Heart left ventricle (tissue), 16 donors: Measurements from ENCODE around the gene PDZD7. TPM values are rescaled to one million over a fixed set of nuclear protein-coding genes. Genes with fewer than 3 reads are reported as not detected.

ENCODE experiments used
- ATAC-seq, 4 donors: fragments of 200-7000 bp; cut with Tn5 transposase; one replicate each; pipeline ENCODE4 v1.9.1; 2020 to 2022; ENCODE audit warnings: moderate library complexity in 4 of 4, mild to moderate bottlenecking in 3 of 4, moderate number of reproducible peaks in 1 of 4
- DNase-seq, 5 donors: peaks; one replicate each; pipeline ENCODE4 v3.0.0-alpha.2; 2020
- H3K27ac ChIP-seq, 12 donors: fragments of 200-600 bp; sonication (generic) in 4 of 12; one replicate each; pipeline versions ENCODE4 v1.5.0 to v1.8.0; 2016 to 2022; ENCODE audit warnings: mild to moderate bottlenecking in 2 of 12
- H3K27me3 ChIP-seq, 9 donors: fragments of 200-600 bp; sonication (generic) in 2 of 9; one replicate each; pipeline versions ENCODE4 v1.5.1 to v1.8.0; 2016 to 2022; ENCODE audit warnings: mild to moderate bottlenecking in 3 of 9
- H3K36me3 ChIP-seq, 9 donors: fragments of 200-600 bp; sonication (generic) in 2 of 9; one replicate each; pipeline versions ENCODE4 v1.5.0 to v1.8.0; 2018 to 2022; ENCODE audit warnings: mild to moderate bottlenecking in 2 of 9
- H3K4me1 ChIP-seq, 12 donors: fragments of 200-600 bp; sonication (generic) in 4 of 12; one replicate each; pipeline versions ENCODE4 v1.5.0 to v1.8.0; 2016 to 2022; ENCODE audit warnings: mild to moderate bottlenecking in 3 of 12
- H3K4me3 ChIP-seq, 12 donors: fragments of 200-600 bp; sonication (generic) in 4 of 12; one replicate each; pipeline versions ENCODE4 v1.5.0 to v1.8.0; 2017 to 2022; ENCODE audit warnings: mild to moderate bottlenecking in 9 of 12, moderate library complexity in 4 of 12
- H3K9me3 ChIP-seq, 12 donors: fragments of 200-600 bp; sonication (generic) in 4 of 12; one replicate each; pipeline versions ENCODE4 v1.5.0 to v1.8.0; 2016 to 2022; ENCODE audit warnings: mild to moderate bottlenecking in 1 of 12
- CTCF ChIP-seq, 12 donors: fragments of 200-600 bp; sonication (generic) in 4 of 12; IDR thresholded peaks; one replicate each; pipeline versions ENCODE4 v1.5.0 to v1.8.0; 2018 to 2022; ENCODE audit warnings: antibody characterized with exemption in 12 of 12, mild to moderate bottlenecking in 5 of 12
- POLR2A ChIP-seq, 2 donors: fragments of 450-650 bp; IDR thresholded peaks; one replicate each; pipeline ENCODE4 v1.6.1; 2017; ENCODE audit warnings: antibody characterized with exemption in 2 of 2, mild to moderate bottlenecking in 2 of 2, moderate library complexity in 2 of 2
- WGBS, 4 donors: extraction: QIAGEN DNeasy Blood & Tissue Kit in 2 of 4; methylation state at CpG; one replicate each; pipeline versions ENCODE4 v1.1.5 to v1.1.7; 2013 to 2018; 5-methylcytosine and 5-hydroxymethylcytosine counted together
- intact Hi-C, 10 donors: fragments of 100-400 bp; cut with DNase I; formaldehyde crosslinking; loops; one replicate each; pipeline versions ENCODE4 v1.11.1 to v1.14.2; 2022
- polyA plus RNA-seq, 2 donors: library from polyadenylated mRNA; stranded (reverse); fragments of 200-250 nt; gene quantifications; one replicate each; pipeline ENCODE4 v1.2.3, GENCODE V29; 2013
- total RNA-seq, 9 donors: library from RNA; depleted of rRNA in 2 of 9; stranded (reverse); fragments of >200 nt in 2 of 9; fragmentation: NEBNext Ultra II Directional in 3 of 9; extraction: Animal tissue kit (Norgen Biotek cat#: 25700) in 3 of 9; gene quantifications; one replicate each; pipeline versions ENCODE4 v1.1.0 to v1.2.4, GENCODE V29; 2016 to 2023
- donor health status: ischemic (EF 13 %, LVEDD 7.1; RV severe dilation, severe dysfunction).
- donor health status: healthy with polysubstance abuse.
- donor health status: DM: no; HTN: yes; CAD: no.
- donor health status: DM: no; HTN: no; CAD: no.
- donor health status: ischemic (EF 25% LVEDD 6.9; RV normal size, moderate dysfunction).
- donor health status: ischemic (EF 25% LVEDD 5.7; RV mildly dilated, moderate dysfunction).
- donor health status: healthy.
- donor health status: DM: yes; HTN: yes; CAD: no.
- donor health status: ischemic (EF 35%, LVEDD 5.7; RV mildly dilated, moderate dysfunction).
- donor health status: nonischemic (EF 11% LVEDD 7.7; RV severe dilation, severe dysfunction).
- donor health status: DM: yes; HTN: yes; CAD: no.
- donor health status: PGD.
- donor health status: ischemic (EF 29% LVEDD 5.4; RV normal size, mild dysfunction).
- donor health status: nonischemic (EF 23%, LVEDD 6.1; RV moderate dilation, normal function).

The PDZD7 gene
- total and polyA plus RNA-seq, 11 donors: 0.09 to 0.97 (median 0.30) TPM; not detected in 1

GRCh38 chr10:101020427-101021075, 10.4 kb downstream of the PDZD7 start:
- TF ChIP-seq POLR2A (IDR thresholded peaks at IDR 0.05): no peak
- TF ChIP-seq CTCF (IDR thresholded peaks at IDR 0.05): no peak
- Histone ChIP-seq H3K4me1 (peaks cover 0 to 15% (median 6%) of the 10 kb centered on the region in 12 donors), H3K4me3 (no peak overlapping the region), H3K36me3 (no peaks in the 10 kb centered on the region), H3K9me3 (no peaks in the 10 kb centered on the region), H3K27ac (no peak overlapping the region), H3K27me3 (peaks cover 0 to 17% (median 3%) of the 10 kb centered on the region in 9 donors)
- 77 to 85% (median 84%) methylated on average over 10 of the region's 10 CpGs for WGBS, 4 donors
- intact Hi-C loops: no loop called here
- ATAC-seq (no peak), DNase-seq (peak in 1 of 5 donors; percentile 27)

GRCh38 chr10:101019440-101019703, 11.6 kb downstream of the PDZD7 start:
- 41 to 50% (median 47%) methylated on average over 2 of the region's 2 CpGs for WGBS, 4 donors
- intact Hi-C loops: no loop called here
- H3K36me3 ChIP-seq: no peaks in the 10 kb centered on the region

GRCh38 chr10:101018600-101019439, 12.1 kb downstream of the PDZD7 start:
- ATAC-seq: peak; percentile 35 to 84 (median 73)
- Histone ChIP-seq H3K27me3 (peaks cover 0 to 17% (median 3%) of the 10 kb centered on the region in 9 donors), H3K27ac (peak overlapping the region in 3 of 12 donors; percentile 8 to 45 (median 44)), H3K9me3 (no peaks in the 10 kb centered on the region), H3K4me3 (peak overlapping the region in 4 of 12 donors; percentile 0 to 25 (median 14)), H3K36me3 (no peaks in the 10 kb centered on the region), H3K4me1 (peaks cover 0 to 19% (median 7%) of the 10 kb centered on the region in 12 donors)
- WGBS, 4 donors: 18 to 39% (median 20%) methylated on average over 22 to 45 of the region's 45 CpGs
- intact Hi-C loops: no loop called here
- no peak for TF ChIP-seq POLR2A (IDR thresholded peaks at IDR 0.05)
- peak; percentile 56 to 86 (median 72) for TF ChIP-seq CTCF (IDR thresholded peaks at IDR 0.05)
- DNase-seq: peak; percentile 76 to 92 (median 86)

More at GRCh38 chr10:101019440-101019703, 11.6 kb downstream of the PDZD7 start:
- no peaks in the 10 kb centered on the region for H3K9me3 ChIP-seq
- peaks cover 0 to 17% (median 3%) of the 10 kb centered on the region in 9 donors for H3K27me3 ChIP-seq
- peak overlapping the region in 1 of 12 donors; percentile 25 for H3K4me3 ChIP-seq
- H3K27ac ChIP-seq: no peak overlapping the region
- no peak for DNase-seq
- peaks cover 0 to 15% (median 6%) of the 10 kb centered on the region in 12 donors for H3K4me1 ChIP-seq
- TF ChIP-seq CTCF (IDR thresholded peaks at IDR 0.05) (no peak), POLR2A (IDR thresholded peaks at IDR 0.05) (no peak)
- ATAC-seq: no peak

- Histone ChIP-seq H3K9me3 (no peaks in the 10 kb centered on the region), H3K36me3 (no peaks in the 10 kb centered on the region), H3K27ac (peak overlapping the region in 2 of 12 donors; percentile 44 to 45), H3K4me3 (no peak overlapping the region), H3K27me3 (peaks cover 0 to 17% (median 3%) of the 10 kb centered on the region in 9 donors), H3K4me1 (peaks cover 0 to 25% (median 11%) of the 10 kb centered on the region in 12 donors)
- intact Hi-C loops: no loop called here
- TF ChIP-seq POLR2A (IDR thresholded peaks at IDR 0.05) (no peak), CTCF (IDR thresholded peaks at IDR 0.05) (no peak)
- 53 to 67% (median 59%) methylated on average over 19 to 20 of the region's 20 CpGs for WGBS, 4 donors
- DNase-seq (no peak), ATAC-seq (peak in 1 of 4 donors; percentile 2)
Observed at GRCh38 chr10:101018118-101018599, 12.8 kb downstream of the PDZD7 start.
